Neutrophil (primary cell): ENCODE results near the gene XXYLT1.

Experiments used
- H3K27ac ChIP-seq: fragments of 200-600 bp; sonication (generic); 2 replicates; pipeline ENCODE4 v1.5.1; 2016; ENCODE audit warnings: mild to moderate bottlenecking, moderate library complexity
- H3K27me3 ChIP-seq: fragments of 200-600 bp; sonication (generic); 2 replicates; pipeline ENCODE4 v1.6.0; 2016; ENCODE audit warnings: mild to moderate bottlenecking
- H3K36me3 ChIP-seq: fragments of 200-600 bp; sonication (generic); 2 replicates; pipeline ENCODE4 v1.5.1; 2017
- H3K4me1 ChIP-seq, 2 experiments: fragments of 200-600 bp in 1 of 2; sonication (generic) in 1 of 2; 1 replicate in 1 of 2; 2 replicates in 1 of 2; pipeline versions ENCODE4 v1.5.1 to v1.6.1; 2013 to 2016; ENCODE audit warnings: low read depth in 1 of 2, low read length in 1 of 2, mild to moderate bottlenecking in 1 of 2, moderate library complexity in 1 of 2; ENCODE audit not compliant: control insufficient read depth in 1 of 2, insufficient read depth in 1 of 2
- H3K4me3 ChIP-seq, 2 experiments: fragments of 200-600 bp in 1 of 2; sonication (generic) in 1 of 2; 1 replicate in 1 of 2; 2 replicates in 1 of 2; pipeline ENCODE4 v1.5.1; 2013 to 2016; ENCODE audit warnings: low read depth in 1 of 2, low read length in 1 of 2, mild to moderate bottlenecking in 1 of 2, moderate library complexity in 1 of 2
- H3K9me3 ChIP-seq: fragments of 200-600 bp; sonication (generic); 2 replicates; pipeline ENCODE4 v1.5.1; 2016
- TF ChIP-seq, protein P1 (sequence below): fragments of 200-600 bp; sonication (generic); IDR thresholded peaks from 2 replicates; pipeline ENCODE4 v1.5.1; 2016; ENCODE audit warnings: antibody characterized with exemption

The XXYLT1 gene

DNA sequence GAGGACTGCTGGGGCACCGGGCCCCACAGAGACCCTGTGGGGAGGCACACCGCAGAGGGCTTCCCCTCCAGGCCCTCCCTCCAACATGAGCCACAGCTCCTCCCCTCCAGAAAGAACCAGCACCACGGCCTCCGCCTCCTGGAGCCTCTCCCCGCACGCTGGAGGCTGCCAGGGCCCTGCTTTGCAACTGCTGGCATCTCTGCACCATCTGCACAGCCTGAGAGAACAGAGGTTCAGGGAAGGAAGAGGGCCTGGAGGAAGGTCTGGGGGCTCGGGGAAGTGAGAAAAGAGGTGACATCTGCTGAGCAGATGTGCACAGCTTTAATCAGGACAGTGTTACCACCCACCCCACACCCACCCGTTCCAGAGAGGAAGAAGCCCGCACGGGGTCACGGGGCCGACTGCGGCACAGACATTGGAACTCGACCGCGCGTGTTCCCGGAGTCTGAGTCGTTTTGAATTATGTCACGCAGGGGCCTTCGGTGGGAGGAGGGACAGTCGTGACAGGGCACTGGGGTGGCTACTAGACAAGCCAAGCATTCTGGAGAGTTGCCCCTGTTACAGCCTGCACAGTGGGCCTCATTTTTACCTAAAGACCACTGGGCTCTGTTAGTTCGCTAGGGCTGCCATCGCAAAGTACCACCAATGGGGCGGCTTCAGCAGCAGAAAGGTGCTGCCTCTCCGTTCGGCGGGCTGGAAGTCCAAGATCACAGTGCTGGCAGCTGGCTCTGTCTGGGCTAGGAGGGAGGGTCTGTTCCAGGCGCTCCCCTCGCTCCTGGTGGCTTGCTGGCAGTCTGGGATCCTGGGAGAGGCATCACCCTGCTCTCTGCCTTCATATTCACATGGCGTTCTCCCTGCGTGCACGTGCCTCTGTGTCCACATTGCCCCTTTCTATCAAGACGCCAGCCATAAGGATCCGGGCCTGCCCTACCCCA lies 194.8 kb downstream of the XXYLT1 start:
- H3K27me3 ChIP-seq: no peaks in the 10 kb centered on the region
- TF ChIP-seq, protein P1, sequence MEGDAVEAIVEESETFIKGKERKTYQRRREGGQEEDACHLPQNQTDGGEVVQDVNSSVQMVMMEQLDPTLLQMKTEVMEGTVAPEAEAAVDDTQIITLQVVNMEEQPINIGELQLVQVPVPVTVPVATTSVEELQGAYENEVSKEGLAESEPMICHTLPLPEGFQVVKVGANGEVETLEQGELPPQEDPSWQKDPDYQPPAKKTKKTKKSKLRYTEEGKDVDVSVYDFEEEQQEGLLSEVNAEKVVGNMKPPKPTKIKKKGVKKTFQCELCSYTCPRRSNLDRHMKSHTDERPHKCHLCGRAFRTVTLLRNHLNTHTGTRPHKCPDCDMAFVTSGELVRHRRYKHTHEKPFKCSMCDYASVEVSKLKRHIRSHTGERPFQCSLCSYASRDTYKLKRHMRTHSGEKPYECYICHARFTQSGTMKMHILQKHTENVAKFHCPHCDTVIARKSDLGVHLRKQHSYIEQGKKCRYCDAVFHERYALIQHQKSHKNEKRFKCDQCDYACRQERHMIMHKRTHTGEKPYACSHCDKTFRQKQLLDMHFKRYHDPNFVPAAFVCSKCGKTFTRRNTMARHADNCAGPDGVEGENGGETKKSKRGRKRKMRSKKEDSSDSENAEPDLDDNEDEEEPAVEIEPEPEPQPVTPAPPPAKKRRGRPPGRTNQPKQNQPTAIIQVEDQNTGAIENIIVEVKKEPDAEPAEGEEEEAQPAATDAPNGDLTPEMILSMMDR: no peak

DNA sequence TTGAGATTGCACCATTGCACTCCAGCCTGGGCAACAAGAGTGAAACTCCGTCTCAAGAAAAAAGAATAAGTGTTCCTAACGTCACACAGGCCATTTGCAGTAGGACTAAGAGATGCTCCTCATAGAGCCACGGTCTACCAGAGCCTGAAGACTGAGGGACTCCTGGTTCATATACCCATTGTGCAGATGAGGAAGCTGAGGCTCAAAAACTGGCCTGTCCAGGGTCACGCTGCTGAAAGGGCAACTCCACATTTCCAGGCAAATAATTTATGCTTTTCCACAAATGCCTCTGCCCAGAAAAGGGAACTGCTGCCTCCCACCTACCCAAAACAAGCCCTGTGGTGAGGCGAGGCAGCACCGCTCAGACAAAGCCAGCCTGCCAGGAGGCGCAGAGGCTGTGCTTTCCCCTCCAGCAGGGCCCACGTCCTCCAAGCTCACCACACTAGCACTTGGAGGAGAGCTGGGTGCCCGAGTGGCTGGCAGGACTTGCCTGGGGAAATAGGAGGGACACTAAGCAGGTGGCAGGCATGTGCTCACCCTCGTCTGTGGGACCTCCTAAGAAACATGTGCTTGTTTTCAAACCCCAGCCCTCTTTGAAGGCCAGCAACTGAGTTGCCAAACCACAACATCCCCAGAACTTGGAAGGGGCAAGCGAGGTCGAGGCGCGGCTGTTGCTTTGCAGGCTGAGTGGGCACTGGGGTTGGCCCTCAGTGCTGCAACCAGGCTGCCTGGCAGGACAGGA lies 195.6 kb downstream of the XXYLT1 start:
- peaks cover 0 to 5% of the 10 kb centered on the region in 2 experiments for H3K4me1 ChIP-seq
- no peaks in the 10 kb centered on the region for H3K9me3 ChIP-seq
- H3K36me3 ChIP-seq: no peaks in the 10 kb centered on the region
- H3K4me3 ChIP-seq: no peak overlapping the region
- H3K27ac ChIP-seq: no peak overlapping the region
- TF ChIP-seq, protein P1: no peak
- no peaks in the 10 kb centered on the region for H3K27me3 ChIP-seq

More for the DNA sequence above, 194.8 kb downstream of the XXYLT1 start:
- Histone ChIP-seq H3K27ac (no peak overlapping the region), H3K9me3 (no peaks in the 10 kb centered on the region), H3K4me3 (no peak overlapping the region), H3K36me3 (no peaks in the 10 kb centered on the region), H3K4me1 (peaks cover 0 to 5% of the 10 kb centered on the region in 2 experiments)

DNA sequence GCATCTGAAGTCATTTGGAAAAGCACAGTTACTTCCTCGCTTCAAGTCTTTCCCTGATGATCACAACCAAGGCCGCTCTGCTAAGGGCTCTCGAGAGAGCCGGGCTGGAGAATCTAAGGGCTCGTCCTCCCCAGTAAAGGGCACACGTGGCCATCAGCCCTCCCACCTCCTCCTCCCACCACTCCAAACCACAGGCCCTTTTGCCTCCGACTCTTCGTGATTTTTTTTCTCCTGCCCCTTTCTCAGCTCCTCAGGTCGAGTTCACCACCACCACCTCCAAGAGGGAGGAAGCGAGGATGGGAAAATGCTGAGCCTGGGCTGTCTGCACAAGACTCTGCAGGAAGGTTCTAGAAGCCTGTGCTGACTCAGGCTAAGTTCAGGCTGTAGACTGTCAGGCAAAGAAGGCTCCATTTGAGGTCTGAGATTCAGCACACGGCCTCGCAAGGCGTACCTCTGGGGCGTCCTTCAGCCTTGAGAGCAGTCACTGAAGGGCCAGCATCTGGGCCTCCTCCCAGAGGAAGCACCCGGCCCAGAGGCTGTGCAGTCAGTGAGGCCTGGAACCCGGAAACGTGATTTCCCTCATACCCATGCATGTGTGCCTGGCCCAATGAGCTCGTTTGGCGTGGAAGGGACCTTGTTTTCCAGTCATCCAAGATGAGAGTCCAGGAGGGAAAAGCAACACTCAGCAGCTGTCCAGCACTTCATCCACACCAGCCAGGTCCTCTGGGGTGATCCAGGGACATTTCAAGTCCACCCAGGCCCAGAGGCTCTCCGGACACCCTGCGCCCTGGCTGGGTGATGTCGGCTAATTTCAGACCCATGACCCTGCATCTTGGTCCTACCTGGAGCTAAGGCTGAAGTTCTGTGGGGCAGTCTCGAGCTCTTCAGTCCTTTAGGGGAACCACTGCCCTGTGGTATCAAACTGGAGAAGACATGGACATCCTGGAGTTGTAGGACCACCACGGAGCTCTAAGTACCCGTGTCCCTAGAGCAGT lies 196.8 kb downstream of the XXYLT1 start:
- no peaks in the 10 kb centered on the region for H3K27me3 ChIP-seq
- no peak overlapping the region for H3K4me3 ChIP-seq
- TF ChIP-seq, protein P1: no peak
- H3K9me3 ChIP-seq: no peaks in the 10 kb centered on the region
- H3K36me3 ChIP-seq: no peaks in the 10 kb centered on the region
- no peaks in the 10 kb centered on the region for H3K4me1 ChIP-seq
- no peak overlapping the region for H3K27ac ChIP-seq

DNA sequence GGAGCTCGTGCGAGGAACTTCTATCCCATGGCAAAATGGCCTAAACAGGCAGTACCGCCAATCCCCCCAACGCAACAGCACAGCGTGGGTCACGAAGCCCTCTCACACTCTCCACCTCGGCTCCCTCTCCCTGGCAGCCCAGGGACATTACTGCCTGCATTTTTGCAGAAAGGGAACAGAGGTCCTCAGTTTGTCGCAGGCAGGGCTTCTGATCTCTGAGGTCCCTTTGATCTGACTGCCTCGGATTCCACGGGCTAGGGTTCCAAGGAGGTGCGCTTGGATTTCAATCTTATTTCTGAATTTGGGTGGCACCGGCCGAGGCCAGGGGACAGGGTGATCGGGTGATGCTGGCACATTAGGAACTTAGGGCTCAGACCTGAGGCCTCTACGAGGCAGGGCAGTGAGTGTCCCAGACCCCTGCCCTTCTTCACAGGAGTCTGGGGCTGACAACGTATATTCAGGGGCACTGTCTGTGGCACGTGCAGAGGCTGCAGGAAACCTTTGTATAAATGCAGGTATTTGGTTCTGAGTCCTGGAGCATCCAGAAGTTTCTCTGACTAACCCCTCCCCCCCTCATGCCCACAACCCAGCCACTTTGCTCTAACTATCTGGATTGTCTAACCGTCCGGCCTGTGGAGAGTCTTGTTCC lies 197.9 kb downstream of the XXYLT1 start:
- Histone ChIP-seq H3K27me3 (no peaks in the 10 kb centered on the region), H3K9me3 (no peaks in the 10 kb centered on the region), H3K4me1 (no peaks in the 10 kb centered on the region), H3K4me3 (no peak overlapping the region), H3K36me3 (no peaks in the 10 kb centered on the region), H3K27ac (no peak overlapping the region)
- TF ChIP-seq, protein P1: no peak
